Iris pigment epithelial cell (primary cell): ENCODE data around the gene ZPBP.
"Not testable (repeated sequence)": the region's sequence is repeated elsewhere in the genome, so short reads cannot be mapped to it uniquely, and the experiment has no call there.

ENCODE experiments used
- DNase-seq: peaks from one replicate; pipeline ENCODE4 v3.0.0-alpha.2; 2011; ENCODE audit warnings: low read depth

ZPBP gene

DNA sequence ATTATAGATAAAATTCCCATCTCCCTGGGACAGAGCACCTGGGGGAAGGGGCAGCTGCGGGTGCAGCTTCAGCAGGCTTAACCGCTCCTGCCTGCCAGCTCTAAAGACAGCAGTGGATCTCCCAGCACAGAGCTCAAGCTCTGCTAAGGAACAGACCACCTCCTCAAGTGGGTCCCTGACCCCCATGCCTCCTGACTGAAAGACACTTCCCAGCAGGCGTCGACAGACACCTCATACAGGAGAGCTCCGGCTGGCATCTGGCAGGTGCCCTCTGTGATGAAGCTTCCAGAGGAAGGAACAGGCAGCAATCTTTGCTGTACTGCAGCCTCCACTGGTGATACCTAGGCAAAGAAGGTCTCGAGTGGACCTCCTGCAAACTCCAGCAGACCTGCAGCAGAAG lies 51.9 kb downstream of the ZPBP start:
- not testable (repeated sequence) for DNase-seq

DNA sequence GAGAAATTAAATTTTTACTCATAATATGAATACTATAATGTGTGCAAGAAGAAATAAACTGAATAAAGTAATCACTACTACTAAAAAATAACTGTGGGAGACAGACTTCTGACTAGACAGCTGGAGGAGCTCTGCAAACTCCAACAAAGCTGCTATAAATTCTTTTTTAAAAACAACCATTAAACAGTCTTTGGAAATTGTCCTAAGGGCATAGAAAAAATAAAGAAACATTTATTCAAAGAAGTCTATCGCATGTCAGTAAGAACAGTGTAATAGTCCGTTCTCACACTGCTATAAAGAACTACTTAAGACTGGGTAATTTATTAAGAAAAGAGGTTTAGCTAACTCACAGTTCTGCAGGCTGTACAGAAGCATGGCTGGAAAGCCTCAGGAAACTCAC lies 56.0 kb downstream of the ZPBP start:
- no peak for DNase-seq

DNA sequence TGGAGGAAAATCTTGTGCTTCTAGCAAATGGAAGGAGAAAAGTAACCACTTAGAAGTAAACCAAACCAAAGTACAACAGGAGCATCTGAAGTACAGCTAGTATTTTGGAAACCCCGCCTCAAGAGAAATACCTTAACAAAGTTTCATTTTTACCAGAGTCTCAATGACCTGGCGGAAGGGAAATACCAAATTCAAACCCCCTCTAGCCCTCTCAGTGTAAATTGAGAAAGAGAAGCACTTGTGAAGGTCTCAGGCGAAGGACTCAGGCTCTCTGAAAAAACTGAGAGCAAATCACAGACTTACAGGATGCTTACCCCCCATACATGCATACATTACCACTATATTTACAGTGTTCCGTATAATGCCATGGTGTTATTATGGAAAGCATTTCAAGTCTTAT lies 70.1 kb downstream of the ZPBP start:
- no peak for DNase-seq

DNA sequence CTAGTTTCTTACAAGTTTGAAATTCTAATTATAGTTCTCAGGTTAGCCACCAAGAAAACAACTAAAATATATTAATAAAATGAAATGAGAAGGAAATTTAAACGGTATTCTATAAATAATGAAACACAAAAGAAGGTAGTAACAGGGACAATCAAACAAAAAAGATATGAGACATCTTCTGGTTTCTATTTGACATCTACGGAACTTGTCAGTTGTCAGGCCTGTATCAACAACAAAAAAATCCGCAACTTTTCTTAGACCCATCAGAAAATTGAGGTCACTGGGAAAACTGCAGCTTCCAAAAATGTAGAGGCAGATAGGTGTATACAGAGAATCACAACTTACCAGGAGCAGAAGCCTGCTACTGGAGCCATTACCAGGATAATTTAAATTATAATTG lies 70.6 kb downstream of the ZPBP start:
- no peak for DNase-seq

DNA sequence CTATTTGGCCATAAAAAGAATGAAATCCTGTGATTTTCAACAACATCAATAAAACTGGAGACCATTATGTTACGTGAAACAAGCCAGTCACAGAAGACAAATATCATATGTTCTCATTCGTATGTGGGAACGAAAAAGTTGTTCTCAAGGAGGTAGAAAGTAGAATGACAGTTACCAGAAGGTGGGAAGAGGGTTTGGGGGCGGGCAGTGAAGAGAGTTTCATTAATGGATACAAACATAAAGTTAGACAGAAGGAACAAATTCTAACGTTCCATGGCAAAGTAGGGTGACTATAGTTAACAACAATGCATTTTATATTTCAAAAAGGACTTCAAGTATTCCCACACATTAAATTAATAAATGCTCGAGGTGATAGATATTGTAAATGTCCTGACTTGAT lies 97.4 kb downstream of the ZPBP start:
- no peak for DNase-seq

DNA sequence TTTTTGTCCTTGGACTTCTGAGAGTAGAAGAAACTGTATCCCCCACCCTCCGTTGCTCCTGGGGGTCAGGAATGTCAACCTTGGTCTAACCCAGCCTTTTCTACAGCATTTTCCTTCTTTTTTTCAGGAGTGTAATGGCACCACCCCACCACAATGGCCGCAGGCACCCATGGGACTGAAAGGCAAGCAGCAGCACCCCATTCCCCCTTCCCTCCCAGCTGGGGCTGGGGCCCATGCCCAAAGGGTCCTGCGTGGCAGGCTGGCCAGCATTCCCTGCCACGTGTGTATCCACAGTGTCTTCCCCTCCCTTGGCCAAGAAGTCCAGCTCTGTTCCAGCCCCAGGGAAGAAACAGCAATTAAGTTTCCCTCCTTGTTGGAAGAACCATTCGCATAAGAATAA lies 106.9 kb downstream of the ZPBP start:
- no peak for DNase-seq

DNA sequence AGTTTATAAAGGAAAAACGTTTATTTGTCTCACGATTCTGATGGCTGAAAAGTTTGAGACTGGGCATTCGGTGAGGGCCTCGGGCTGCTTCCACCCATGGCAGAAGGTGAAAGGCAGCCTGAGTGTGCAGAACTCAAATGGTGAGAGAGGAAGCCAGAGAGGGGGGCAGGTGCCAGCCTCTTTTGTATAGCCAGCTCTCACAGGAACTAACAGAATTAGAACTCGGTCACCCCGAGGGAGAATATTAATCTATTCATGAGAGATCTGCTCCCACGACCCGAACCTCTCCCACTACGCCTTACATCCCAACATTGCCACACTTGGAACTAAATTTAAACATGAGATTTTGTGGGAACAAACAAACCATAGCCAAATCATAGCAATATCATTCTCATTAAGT lies 112.6 kb downstream of the ZPBP start:
- no peak for DNase-seq

DNA sequence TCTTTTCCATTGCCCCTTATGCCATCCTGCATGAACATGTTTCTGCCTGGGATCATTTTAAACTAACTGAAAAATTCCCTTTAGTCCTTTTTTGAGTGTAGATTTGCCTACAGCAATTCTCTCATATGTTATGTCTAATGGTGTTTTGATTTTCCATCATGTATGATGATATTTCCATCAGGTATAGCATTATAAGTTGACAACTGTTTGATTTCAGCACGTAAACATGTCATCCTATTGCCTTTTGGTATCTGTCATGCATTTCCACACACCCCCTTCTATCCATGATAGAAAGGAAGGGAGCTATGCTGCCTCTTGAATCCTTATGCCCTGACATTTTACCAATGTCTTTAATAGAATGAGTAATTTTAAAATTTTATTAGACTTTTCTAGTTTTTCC lies 116.8 kb downstream of the ZPBP start:
- no peak for DNase-seq

DNA sequence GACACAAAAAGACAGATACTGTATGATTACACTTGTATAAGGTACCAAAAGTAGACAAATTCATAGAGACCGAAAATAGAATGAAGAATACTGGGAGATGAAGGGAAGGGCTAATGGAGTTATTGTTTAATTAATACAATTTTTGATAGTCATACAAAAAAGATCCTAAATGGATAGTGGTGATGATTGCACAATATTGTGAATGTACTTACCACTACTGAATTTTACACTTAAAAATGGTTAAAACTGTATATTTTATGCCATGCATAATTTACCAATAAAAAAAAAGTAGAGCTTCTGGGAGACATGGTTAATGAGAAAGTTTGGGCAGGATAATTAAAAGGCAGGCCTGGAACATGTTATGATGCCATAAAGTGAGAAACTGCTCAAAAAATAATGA lies 119.0 kb downstream of the ZPBP start:
- no peak for DNase-seq

DNA sequence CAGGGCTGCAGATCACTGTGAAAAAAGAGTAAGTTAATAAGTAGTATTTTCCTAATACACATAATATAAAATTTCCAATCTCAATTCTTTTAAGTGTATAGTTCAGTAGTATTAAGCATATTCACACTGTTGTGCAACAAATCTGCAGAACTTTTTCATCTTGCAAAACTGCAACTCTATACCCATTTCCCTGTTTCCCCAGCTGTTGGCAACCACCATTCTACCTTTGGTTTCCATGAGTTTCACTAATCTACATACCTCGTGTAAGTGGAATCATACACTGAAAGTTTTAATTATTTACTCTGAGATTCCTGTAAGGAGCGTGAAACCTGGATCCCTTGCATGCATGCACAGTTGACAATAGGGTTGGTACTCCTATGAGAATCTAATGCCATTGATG lies 155.4 kb downstream of the ZPBP start:
- DNase-seq = no peak

DNA sequence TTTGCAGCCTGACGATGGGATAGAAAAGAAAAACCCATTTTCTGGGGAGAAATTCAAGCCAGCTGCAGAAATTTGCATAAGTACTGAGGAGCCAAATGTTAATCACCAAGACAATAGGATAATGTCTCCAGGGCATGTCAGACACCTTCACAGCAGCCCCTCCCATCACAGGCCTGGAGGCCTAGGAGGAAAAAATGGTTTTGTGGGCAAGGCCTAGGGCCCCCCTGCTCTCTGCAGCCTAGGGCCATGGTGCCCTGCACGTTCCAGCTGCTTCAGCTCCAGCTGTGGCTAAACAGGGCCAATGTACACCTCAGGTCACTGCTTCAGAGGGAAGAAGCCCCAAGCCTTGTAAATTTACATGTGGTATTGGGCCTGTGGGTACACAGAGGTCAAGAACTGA lies 161.4 kb downstream of the ZPBP start:
- no peak for DNase-seq

DNA sequence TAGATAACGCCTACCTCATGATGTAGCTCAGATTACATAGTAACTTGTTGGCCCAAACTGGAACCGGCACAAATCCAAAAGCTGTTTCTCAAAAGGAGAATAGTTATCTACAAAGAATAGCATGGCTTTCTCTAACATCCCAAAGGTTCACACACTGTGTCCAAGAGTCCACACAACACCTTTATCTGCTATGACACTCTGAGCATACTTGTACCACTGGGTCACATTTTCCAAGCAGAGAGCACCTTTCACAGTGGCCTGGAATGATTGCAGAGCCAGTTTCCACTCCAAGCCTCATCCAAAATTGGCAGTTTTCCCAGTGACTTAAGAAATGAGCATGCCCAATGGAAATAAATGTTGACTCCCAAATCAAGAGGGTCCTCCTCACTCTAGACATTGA lies 164.3 kb downstream of the ZPBP start:
- DNase-seq = no peak

DNA sequence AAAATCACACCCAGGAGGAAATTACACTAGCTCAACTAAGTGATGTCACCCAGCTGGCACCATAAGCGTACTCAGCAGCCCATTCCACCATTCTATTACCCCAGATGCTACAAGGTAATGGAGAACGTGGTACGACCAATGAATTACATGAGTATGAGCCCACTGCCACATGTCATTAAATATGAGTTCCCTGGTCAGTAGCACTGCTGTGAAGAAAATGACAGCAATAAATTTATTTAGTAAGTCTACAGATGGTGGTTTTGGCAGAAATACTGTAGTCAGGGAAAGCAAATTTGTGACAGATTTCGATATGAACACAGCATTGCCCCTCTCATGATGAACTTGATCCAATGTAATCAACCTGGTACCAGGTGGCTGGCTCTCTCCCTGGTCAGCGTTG lies 165.4 kb downstream of the ZPBP start:
- no peak for DNase-seq

DNA sequence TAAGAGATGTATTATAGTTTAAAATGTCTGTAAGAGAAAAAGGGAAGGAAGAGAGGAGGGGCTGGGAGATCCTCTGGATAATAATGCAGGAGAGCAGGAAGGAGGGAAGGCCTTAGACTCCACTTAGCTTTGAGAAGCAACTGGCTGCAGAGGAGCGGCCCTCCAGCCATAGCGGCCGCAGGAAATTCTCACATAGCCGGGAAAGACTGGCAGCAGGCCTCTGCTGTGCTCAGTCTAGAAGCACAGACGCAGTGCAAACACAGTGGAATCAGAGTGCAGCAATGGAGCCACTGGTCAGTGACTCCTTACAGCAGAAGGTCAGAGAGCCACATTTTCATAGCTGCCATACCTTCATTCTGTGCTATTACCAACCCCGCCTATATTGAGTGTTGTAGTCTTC lies 166.3 kb downstream of the ZPBP start:
- no peak for DNase-seq

DNA sequence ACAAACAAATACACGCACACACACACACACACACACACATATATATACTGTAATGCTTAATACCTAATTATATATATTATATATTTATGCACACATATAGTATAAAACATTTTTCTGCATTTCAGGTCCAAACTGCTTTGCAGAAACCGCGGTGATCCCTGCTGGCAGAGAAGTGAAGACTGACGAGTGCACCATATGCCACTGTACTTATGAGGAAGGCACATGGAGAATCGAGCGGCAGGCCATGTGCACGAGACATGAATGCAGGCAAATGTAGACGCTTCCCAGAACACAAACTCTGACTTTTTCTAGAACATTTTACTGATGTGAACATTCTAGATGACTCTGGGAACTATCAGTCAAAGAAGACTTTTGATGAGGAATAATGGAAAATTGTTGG lies 181.1 kb downstream of the ZPBP start:
- no peak for DNase-seq

DNA sequence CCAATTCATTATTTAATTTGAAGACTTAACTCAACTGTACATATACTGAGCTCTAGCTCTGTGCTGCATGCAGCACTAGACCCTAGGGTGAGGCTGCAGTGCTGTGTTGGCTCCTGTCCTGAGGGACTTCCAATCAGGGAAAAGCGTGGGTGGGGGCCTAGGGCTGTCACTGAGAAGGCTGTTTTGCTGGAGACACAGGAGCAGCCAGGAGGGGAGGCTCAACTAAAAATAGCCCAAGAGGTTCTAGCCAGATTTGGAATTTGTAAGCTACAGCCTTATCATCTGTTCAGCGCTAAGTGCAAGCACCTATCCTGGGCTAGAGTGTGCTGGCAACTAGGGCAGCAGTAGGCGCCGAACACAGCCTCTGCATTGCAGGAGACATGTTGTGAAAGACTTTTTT lies 198.5 kb downstream of the ZPBP start:
- no peak for DNase-seq

DNA sequence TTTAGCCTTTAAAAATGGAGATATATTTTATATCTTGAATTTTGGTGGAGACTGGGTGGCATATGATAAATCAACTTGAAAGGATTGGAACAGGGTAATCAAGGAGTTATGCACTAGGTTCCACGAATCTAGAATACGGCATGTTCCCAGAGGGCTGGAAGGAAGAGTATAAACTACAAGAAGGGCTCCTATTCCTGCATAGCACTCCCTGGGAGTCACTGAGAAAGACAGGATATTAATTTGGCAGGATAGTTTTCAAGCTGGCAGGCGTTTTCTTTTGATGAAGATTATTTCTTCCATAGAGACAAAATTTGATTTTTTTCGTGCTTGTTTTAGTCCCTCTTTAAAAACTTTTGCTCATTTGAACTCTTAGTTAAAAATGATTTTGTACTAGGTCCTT lies 199.9 kb downstream of the ZPBP start:
- DNase-seq = no peak

DNA sequence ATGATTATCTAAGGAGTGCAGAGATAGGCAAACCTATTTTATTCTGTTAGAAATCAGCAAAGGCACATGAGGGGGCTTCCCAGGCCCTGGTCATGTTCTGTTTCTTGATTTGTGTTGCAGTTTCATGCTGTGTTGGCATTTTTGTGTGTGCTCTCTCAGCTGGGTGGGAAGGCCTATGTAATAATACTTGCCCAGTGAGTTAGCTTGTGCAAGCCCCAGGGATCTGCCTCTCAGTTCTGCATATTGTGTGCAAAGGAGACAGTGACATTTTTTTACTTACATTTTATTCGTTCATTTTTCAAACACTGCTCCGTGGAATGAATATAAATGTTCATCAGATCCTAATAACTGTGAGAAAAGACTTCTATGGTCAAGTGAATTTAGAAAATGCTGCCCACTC lies 200.6 kb downstream of the ZPBP start:
- DNase-seq = no peak
